Neural cell (in vitro differentiated cells): Measurements from ENCODE around the gene DPM2. TPM values are rescaled to one million over a fixed set of nuclear protein-coding genes. Genes with fewer than 3 reads are reported as not detected.
A peak's percentile ranks its signal among the peaks of the same experiment; 100 is the strongest.

Experiments
- H2AFZ ChIP-seq: fragments of 200-600, 300-800 bp; sonication (generic), shearing (Covaris generic); 2 replicates; pipeline ENCODE4 v1.6.0; 2014; ENCODE audit warnings: low read depth, mild to moderate bottlenecking, antibody characterized with exemption, low read length, moderate library complexity
- H3F3A ChIP-seq: fragments of 200-600 bp; shearing (Covaris generic); 2 replicates; pipeline ENCODE4 v1.6.1; 2016; ENCODE audit warnings: mild to moderate bottlenecking, moderate library complexity, mixed read lengths, antibody characterized with exemption, low read length; ENCODE audit not compliant: insufficient read depth, poor library complexity, severe bottlenecking
- H3K27ac ChIP-seq: fragments of 200-600, 300-800 bp; sonication (generic), shearing (Covaris generic); 2 replicates; pipeline ENCODE4 v1.5.1; 2014; ENCODE audit warnings: mild to moderate bottlenecking, low read length, moderate library complexity
- H3K27me3 ChIP-seq: fragments of 300-800, 200-600 bp; sonication (generic), shearing (Covaris generic); 2 replicates; pipeline ENCODE4 v1.6.0; 2014; ENCODE audit warnings: mild to moderate bottlenecking, low read depth, low read length, moderate library complexity; ENCODE audit not compliant: insufficient read depth
- H3K36me3 ChIP-seq: fragments of 300-800, 200-600 bp; sonication (generic), shearing (Covaris generic); 2 replicates; pipeline ENCODE4 v1.5.1; 2014; ENCODE audit warnings: mild to moderate bottlenecking, antibody characterized with exemption, low read length, moderate library complexity; ENCODE audit not compliant: insufficient read depth
- H3K4me2 ChIP-seq: fragments of 300-800, 200-600 bp; sonication (generic), shearing (Covaris generic); 2 replicates; pipeline ENCODE4 v1.6.0; 2014; ENCODE audit warnings: mild to moderate bottlenecking, low read length
- H3K4me3 ChIP-seq: fragments of 300-800, 200-600 bp; sonication (generic), shearing (Covaris generic); 2 replicates; pipeline ENCODE4 v1.5.1; 2014; ENCODE audit warnings: mild to moderate bottlenecking, low read length, moderate library complexity
- H3K79me2 ChIP-seq: fragments of 200-600 bp; shearing (Covaris generic); replicated peaks from 2 replicates; pipeline ENCODE4 v1.6.0; 2014; ENCODE audit warnings: mild to moderate bottlenecking, low read length, moderate library complexity; ENCODE audit not compliant: insufficient read depth
- H3K9ac ChIP-seq: fragments of 300-800, 200-600 bp; sonication (generic), shearing (Covaris generic); 2 replicates; pipeline ENCODE4 v1.6.1; 2016; ENCODE audit warnings: mild to moderate bottlenecking, low read length, mixed read lengths
- H3K9me2 ChIP-seq: fragments of 200-600 bp; shearing (Covaris generic); 2 replicates; pipeline ENCODE4 v1.6.1; 2016; ENCODE audit warnings: mild to moderate bottlenecking, low read length, mixed read lengths; ENCODE audit not compliant: insufficient read depth
- H3K9me3 ChIP-seq: fragments of 200-600, 300-800 bp; sonication (generic), shearing (Covaris generic); 2 replicates; pipeline ENCODE4 v1.6.1; 2016; ENCODE audit warnings: mild to moderate bottlenecking, mixed run types, low read length, moderate library complexity, mixed read lengths
- H4K20me1 ChIP-seq: fragments of 200-600 bp; shearing (Covaris generic); 2 replicates; pipeline ENCODE4 v1.6.1; 2016; ENCODE audit warnings: mild to moderate bottlenecking, mixed run types; ENCODE audit not compliant: insufficient read depth
- EP300 ChIP-seq: fragments of 450-650 bp; conservative IDR thresholded peaks from 2 replicates; pipeline ENCODE4 v1.6.1; 2014; ENCODE audit warnings: antibody characterized with exemption, mild to moderate bottlenecking, moderate library complexity; ENCODE audit not compliant: poor library complexity, severe bottlenecking
- EZH2 ChIP-seq: fragments of 200-600, 300-800 bp; shearing (Covaris generic), sonication (generic); IDR thresholded peaks from 2 replicates; pipeline ENCODE4 v1.6.1; 2014; ENCODE audit warnings: antibody characterized with exemption, low read length, borderline replicate concordance, mild to moderate bottlenecking; ENCODE audit not compliant: insufficient read depth, poor library complexity, severe bottlenecking
- MXI1 ChIP-seq: fragments of 450-650 bp; conservative IDR thresholded peaks from 2 replicates; pipeline ENCODE4 v1.6.1; 2014; ENCODE audit warnings: antibody characterized with exemption, mild to moderate bottlenecking; ENCODE audit not compliant: poor library complexity, severe bottlenecking
- POLR2AphosphoS5 ChIP-seq: IDR thresholded peaks from 2 replicates; pipeline ENCODE4 v1.6.1; 2012
- RAD21 ChIP-seq: fragments of 450-650 bp; conservative IDR thresholded peaks from 2 replicates; pipeline ENCODE4 v1.6.1; 2014; ENCODE audit warnings: antibody characterized with exemption, mild to moderate bottlenecking, moderate library complexity
- SMC3 ChIP-seq: fragments of 450-650 bp; conservative IDR thresholded peaks from 2 replicates; pipeline ENCODE4 v1.6.1; 2014; ENCODE audit warnings: antibody characterized with exemption, mild to moderate bottlenecking, moderate library complexity; ENCODE audit not compliant: poor library complexity
- TAF1 ChIP-seq: IDR thresholded peaks from 2 replicates; pipeline ENCODE4 v1.6.1; 2012; ENCODE audit warnings: low read depth
- polyA plus RNA-seq: library from polyadenylated mRNA; depleted of rRNA; stranded (reverse); fragments of >200 nt; gene quantifications from 2 replicates; pipeline ENCODE4 v1.2.3, GENCODE V29; 2014
- TF ChIP-seq, protein P1 (sequence below): fragments of 450-650 bp; IDR thresholded peaks from 2 replicates; pipeline ENCODE4 v1.5.1; 2014; ENCODE audit warnings: antibody characterized with exemption, mild to moderate bottlenecking, moderate library complexity; ENCODE audit not compliant: poor library complexity, severe bottlenecking
- TF ChIP-seq, protein P2 (sequence below): IDR thresholded peaks from 2 replicates; pipeline ENCODE4 v1.6.1; 2012; ENCODE audit warnings: borderline replicate concordance

DPM2 gene
- polyA plus RNA-seq, 1 donor from 2014 or later = 30.5 TPM

DNA sequence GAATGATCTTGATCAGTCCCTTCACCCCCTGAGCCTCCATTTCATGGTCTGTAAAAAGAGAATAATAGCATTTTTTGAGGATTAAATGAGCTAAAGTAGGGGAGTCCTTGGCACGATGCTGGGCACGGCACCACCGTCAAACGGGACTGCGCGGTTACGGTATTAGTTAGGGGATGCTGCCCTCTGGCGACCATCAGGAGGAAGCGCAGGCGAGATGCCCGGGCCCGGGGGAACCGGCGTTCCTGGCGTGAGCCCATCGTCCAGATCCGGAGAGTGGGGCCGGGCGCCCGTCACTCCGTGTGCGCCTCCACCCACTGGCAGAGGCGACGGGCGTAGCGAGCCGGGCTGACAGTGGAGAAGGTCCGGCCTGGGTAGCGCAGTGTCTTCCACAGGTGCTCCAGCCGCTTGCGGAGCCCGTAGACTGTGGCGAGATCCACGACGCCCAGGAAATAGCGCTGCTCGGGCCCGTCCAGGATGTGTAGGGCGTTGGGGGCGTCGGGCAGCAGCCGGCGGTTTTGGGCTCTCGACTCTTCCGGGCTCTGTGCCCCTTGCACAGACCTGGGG, 16.0 kb downstream of the DPM2 start:
- no peak overlapping the region for H3K4me3 ChIP-seq
- no peaks in the 10 kb centered on the region for H4K20me1 ChIP-seq
- H3K79me2 ChIP-seq = no peaks in the 10 kb centered on the region
- H3K27ac ChIP-seq = no peak overlapping the region
- peak; percentile 92 for TF ChIP-seq SMC3
- TF ChIP-seq EZH2 = no peak
- TF ChIP-seq, protein P1, sequence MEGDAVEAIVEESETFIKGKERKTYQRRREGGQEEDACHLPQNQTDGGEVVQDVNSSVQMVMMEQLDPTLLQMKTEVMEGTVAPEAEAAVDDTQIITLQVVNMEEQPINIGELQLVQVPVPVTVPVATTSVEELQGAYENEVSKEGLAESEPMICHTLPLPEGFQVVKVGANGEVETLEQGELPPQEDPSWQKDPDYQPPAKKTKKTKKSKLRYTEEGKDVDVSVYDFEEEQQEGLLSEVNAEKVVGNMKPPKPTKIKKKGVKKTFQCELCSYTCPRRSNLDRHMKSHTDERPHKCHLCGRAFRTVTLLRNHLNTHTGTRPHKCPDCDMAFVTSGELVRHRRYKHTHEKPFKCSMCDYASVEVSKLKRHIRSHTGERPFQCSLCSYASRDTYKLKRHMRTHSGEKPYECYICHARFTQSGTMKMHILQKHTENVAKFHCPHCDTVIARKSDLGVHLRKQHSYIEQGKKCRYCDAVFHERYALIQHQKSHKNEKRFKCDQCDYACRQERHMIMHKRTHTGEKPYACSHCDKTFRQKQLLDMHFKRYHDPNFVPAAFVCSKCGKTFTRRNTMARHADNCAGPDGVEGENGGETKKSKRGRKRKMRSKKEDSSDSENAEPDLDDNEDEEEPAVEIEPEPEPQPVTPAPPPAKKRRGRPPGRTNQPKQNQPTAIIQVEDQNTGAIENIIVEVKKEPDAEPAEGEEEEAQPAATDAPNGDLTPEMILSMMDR = peak; percentile 97
- no peak for TF ChIP-seq MXI1
- TF ChIP-seq RAD21 = peak; percentile 97
- no peaks in the 10 kb centered on the region for H3K9me3 ChIP-seq
- no peaks in the 10 kb centered on the region for H3K9me2 ChIP-seq
- H3K4me2 ChIP-seq = no peak overlapping the region
- H2AFZ ChIP-seq = no peak overlapping the region
- H3K27me3 ChIP-seq = peaks cover 21% of the 10 kb centered on the region
- H3K9ac ChIP-seq = no peak overlapping the region
- no peaks in the 10 kb centered on the region for H3F3A ChIP-seq
- H3K36me3 ChIP-seq = no peaks in the 10 kb centered on the region

DNA sequence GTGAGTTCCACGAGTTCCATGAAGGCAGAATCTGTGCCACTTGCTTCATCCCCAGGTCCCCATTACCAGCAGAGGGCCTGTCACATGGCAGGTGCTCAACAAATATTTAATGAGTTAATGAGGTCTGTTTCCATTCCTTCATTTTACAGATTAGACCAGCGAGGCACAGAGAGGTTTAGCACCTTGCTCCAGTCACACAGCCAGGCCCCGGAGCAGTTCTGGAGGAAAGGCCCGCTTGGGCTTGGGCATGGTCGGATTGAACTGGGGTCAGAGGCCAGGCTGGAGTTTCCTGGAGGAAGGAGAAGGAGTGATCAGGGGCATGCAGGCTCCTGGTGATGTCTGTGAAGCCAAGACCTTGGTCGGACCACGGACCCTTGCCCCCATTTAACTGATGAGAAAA, 16.9 kb downstream of the DPM2 start:
- Histone ChIP-seq H3K9me2 (no peaks in the 10 kb centered on the region), H3K4me3 (no peak overlapping the region), H3K36me3 (no peaks in the 10 kb centered on the region), H3K27ac (no peak overlapping the region), H3K9ac (no peak overlapping the region), H3K9me3 (no peaks in the 10 kb centered on the region), H3F3A (no peaks in the 10 kb centered on the region), H3K79me2 (no peaks in the 10 kb centered on the region), H4K20me1 (no peaks in the 10 kb centered on the region), H2AFZ (no peak overlapping the region), H3K27me3 (peaks cover 13% of the 10 kb centered on the region), H3K4me2 (no peak overlapping the region)
- TF ChIP-seq EP300 = no peak
- no peak for TF ChIP-seq EZH2
- TF ChIP-seq MXI1 = no peak
- TF ChIP-seq RAD21 = no peak
- TF ChIP-seq, protein P1 = no peak
- TF ChIP-seq SMC3 = no peak
- TF ChIP-seq POLR2AphosphoS5 = no peak
- no peak for TF ChIP-seq TAF1
- TF ChIP-seq, protein P2, sequence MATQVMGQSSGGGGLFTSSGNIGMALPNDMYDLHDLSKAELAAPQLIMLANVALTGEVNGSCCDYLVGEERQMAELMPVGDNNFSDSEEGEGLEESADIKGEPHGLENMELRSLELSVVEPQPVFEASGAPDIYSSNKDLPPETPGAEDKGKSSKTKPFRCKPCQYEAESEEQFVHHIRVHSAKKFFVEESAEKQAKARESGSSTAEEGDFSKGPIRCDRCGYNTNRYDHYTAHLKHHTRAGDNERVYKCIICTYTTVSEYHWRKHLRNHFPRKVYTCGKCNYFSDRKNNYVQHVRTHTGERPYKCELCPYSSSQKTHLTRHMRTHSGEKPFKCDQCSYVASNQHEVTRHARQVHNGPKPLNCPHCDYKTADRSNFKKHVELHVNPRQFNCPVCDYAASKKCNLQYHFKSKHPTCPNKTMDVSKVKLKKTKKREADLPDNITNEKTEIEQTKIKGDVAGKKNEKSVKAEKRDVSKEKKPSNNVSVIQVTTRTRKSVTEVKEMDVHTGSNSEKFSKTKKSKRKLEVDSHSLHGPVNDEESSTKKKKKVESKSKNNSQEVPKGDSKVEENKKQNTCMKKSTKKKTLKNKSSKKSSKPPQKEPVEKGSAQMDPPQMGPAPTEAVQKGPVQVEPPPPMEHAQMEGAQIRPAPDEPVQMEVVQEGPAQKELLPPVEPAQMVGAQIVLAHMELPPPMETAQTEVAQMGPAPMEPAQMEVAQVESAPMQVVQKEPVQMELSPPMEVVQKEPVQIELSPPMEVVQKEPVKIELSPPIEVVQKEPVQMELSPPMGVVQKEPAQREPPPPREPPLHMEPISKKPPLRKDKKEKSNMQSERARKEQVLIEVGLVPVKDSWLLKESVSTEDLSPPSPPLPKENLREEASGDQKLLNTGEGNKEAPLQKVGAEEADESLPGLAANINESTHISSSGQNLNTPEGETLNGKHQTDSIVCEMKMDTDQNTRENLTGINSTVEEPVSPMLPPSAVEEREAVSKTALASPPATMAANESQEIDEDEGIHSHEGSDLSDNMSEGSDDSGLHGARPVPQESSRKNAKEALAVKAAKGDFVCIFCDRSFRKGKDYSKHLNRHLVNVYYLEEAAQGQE = no peak
